HUES64 (cell line): Measurements from ENCODE around the gene FOXP3. TPM values are rescaled to one million over a fixed set of nuclear protein-coding genes. Genes with fewer than 3 reads are reported as not detected.
A peak's percentile ranks its signal among the peaks of the same experiment; 100 is the strongest.
"Not testable (repeated sequence)": the region's sequence is repeated elsewhere in the genome, so short reads cannot be mapped to it uniquely, and the experiment has no call there.

Source experiments
- H3K27ac ChIP-seq: 2 replicates; pipeline ENCODE4 v1.7.0; 2013; ENCODE audit warnings: low read depth, low read length, inconsistent platforms
- H3K27me3 ChIP-seq: 2 replicates; pipeline ENCODE4 v1.6.1; 2013; ENCODE audit warnings: mild to moderate bottlenecking, low read length; ENCODE audit not compliant: insufficient read depth
- H3K36me3 ChIP-seq: 2 replicates; pipeline ENCODE4 v1.6.1; 2013; ENCODE audit warnings: mild to moderate bottlenecking, low read length; ENCODE audit not compliant: insufficient read depth
- H3K4me1 ChIP-seq: 2 replicates; pipeline ENCODE4 v1.6.1; 2013; ENCODE audit warnings: mild to moderate bottlenecking, low read length, moderate library complexity; ENCODE audit not compliant: insufficient read depth
- H3K4me3 ChIP-seq: 2 replicates; pipeline ENCODE4 v1.5.1; 2013; ENCODE audit warnings: mild to moderate bottlenecking, low read length, moderate library complexity
- H3K9ac ChIP-seq: 2 replicates; pipeline ENCODE4 v1.6.1; 2013; ENCODE audit warnings: mild to moderate bottlenecking, low read depth, low read length
- H3K9me3 ChIP-seq: 2 replicates; pipeline ENCODE4 v1.6.1; 2013; ENCODE audit warnings: low read depth, low read length; ENCODE audit not compliant: insufficient read depth
- WGBS: fragments of 150-250, 120-280 bp; methylation state at CpG from one replicate; pipeline ENCODE4 v1.1.7; 2013; ENCODE audit warnings: missing lambda C conversion rate; 5-methylcytosine and 5-hydroxymethylcytosine counted together
- polyA plus RNA-seq, 2 experiments: library from polyadenylated mRNA; stranded (reverse); fragments of 50-300 nt; gene quantifications; one replicate each; pipeline ENCODE4 v1.2.3, GENCODE V29; 2013

The FOXP3 gene
- polyA plus RNA-seq (2013, experiment 1 of 2) = 0.30 TPM
- polyA plus RNA-seq (2013, experiment 2 of 2) = 0.25 TPM

GRCh38 chrX:49264460-49264859 is at the start of gene FOXP3:
TSS of gene FOXP3 (minus strand) at chrX:49264710. CDS start at chrX:49258505, 6,205 bp downstream.
- H3K4me3 ChIP-seq = no peak within 1 kb of the TSS

GRCh38 chrX:49312176-49312575 is 47.7 kb upstream of the FOXP3 start:
- Histone ChIP-seq H3K9me3 (no peaks in the 10 kb centered on the region), H3K27me3 (no peaks in the 10 kb centered on the region; the same call in 1 of the 2 replicates), H3K27ac (no peak overlapping the region), H3K36me3 (no peaks in the 10 kb centered on the region), H3K9ac (no peak overlapping the region), H3K4me3 (no peak overlapping the region), H3K4me1 (peaks cover 21% of the 10 kb centered on the region)
- 89% methylated on average over 2 of the region's 2 CpGs for WGBS

More at GRCh38 chrX:49264460-49264859, at the start of gene FOXP3:
- H3K27me3 ChIP-seq = no peaks in the 10 kb centered on the region
- no peak within 1 kb of the TSS for H3K27ac ChIP-seq
- no peak within 1 kb of the TSS for H3K9ac ChIP-seq
- H3K4me1 ChIP-seq = no peaks in the 10 kb centered on the region
- H3K36me3 ChIP-seq = no peaks in the 10 kb centered on the region
- WGBS = 93% methylated on average over 8 of the region's 11 CpGs
- no peaks in the 10 kb centered on the region for H3K9me3 ChIP-seq

GRCh38 chrX:49310371-49310770 is 45.9 kb upstream of the FOXP3 start:
- peak overlapping the region; percentile 43; the same call in 1 of the 2 replicates for H3K4me3 ChIP-seq
- peak overlapping the region; percentile 55 for H3K9ac ChIP-seq
- H3K36me3 ChIP-seq = no peaks in the 10 kb centered on the region
- peak overlapping the region; percentile 84; the same call in 1 of the 2 replicates for H3K27ac ChIP-seq
- H3K9me3 ChIP-seq = no peaks in the 10 kb centered on the region
- no peaks in the 10 kb centered on the region; the same call in 1 of the 2 replicates for H3K27me3 ChIP-seq
- 27% methylated on average over 15 of the region's 18 CpGs for WGBS
- peaks cover 21% of the 10 kb centered on the region for H3K4me1 ChIP-seq

GRCh38 chrX:49309401-49309981 is 45.0 kb upstream of the FOXP3 start:
- Histone ChIP-seq H3K27ac (peak overlapping the region; percentile 93), H3K36me3 (no peaks in the 10 kb centered on the region), H3K4me3 (peak overlapping the region; percentile 43), H3K27me3 (no peaks in the 10 kb centered on the region; the same call in 1 of the 2 replicates), H3K9ac (peak overlapping the region; percentile 69), H3K4me1 (peaks cover 21% of the 10 kb centered on the region), H3K9me3 (no peaks in the 10 kb centered on the region)
- WGBS = 11% methylated on average over 6 of the region's 8 CpGs

- Histone ChIP-seq H3K4me3 (peak overlapping the region; percentile 43), H3K9ac (peak overlapping the region; percentile 69), H3K36me3 (no peaks in the 10 kb centered on the region), H3K27me3 (no peaks in the 10 kb centered on the region; the same call in 1 of the 2 replicates), H3K4me1 (peaks cover 21% of the 10 kb centered on the region), H3K9me3 (no peaks in the 10 kb centered on the region), H3K27ac (peak overlapping the region; percentile 93)
- WGBS = 82% methylated on average over 15 of the region's 15 CpGs
Observed at GRCh38 chrX:49308604-49309269, 44.2 kb upstream of the FOXP3 start.

GRCh38 chrX:49307775-49308174 is 43.3 kb upstream of the FOXP3 start:
- not testable (repeated sequence) for H3K36me3 ChIP-seq, H3K9me3 ChIP-seq, H3K27me3 ChIP-seq, H3K27ac ChIP-seq, H3K9ac ChIP-seq, H3K4me3 ChIP-seq
- H3K4me1 ChIP-seq = peaks cover 21% of the 10 kb centered on the region
- WGBS = 96% methylated on average over 2 of the region's 2 CpGs

GRCh38 chrX:49303346-49303745 is 38.8 kb upstream of the FOXP3 start, which contains the start of gene GAGE10:
TSS of gene GAGE10 (plus strand) at chrX:49303646. CDS start at chrX:49304860, 1,214 bp downstream.
- H3K27me3 ChIP-seq = no peaks in the 10 kb centered on the region
- no peaks in the 10 kb centered on the region for H3K9me3 ChIP-seq
- H3K4me1 ChIP-seq = no peaks in the 10 kb centered on the region
- H3K27ac ChIP-seq = no peak within 1 kb of the TSS
- no peaks in the 10 kb centered on the region for H3K36me3 ChIP-seq
- 93% methylated on average over 14 of the region's 15 CpGs for WGBS
- H3K4me3 ChIP-seq = no peak within 1 kb of the TSS
- no peak within 1 kb of the TSS for H3K9ac ChIP-seq

GRCh38 chrX:49300703-49301102 is 36.2 kb upstream of the FOXP3 start:
- no peak overlapping the region for H3K27ac ChIP-seq
- H3K27me3 ChIP-seq = no peaks in the 10 kb centered on the region
- no peak overlapping the region for H3K9ac ChIP-seq
- H3K9me3 ChIP-seq = no peaks in the 10 kb centered on the region
- no peaks in the 10 kb centered on the region for H3K4me1 ChIP-seq
- WGBS = no CpG with 5 or more reads among the region's 1 CpG
- no peaks in the 10 kb centered on the region for H3K36me3 ChIP-seq
- H3K4me3 ChIP-seq = no peak overlapping the region

GRCh38 chrX:49299293-49299692 is 34.8 kb upstream of the FOXP3 start:
- not testable (repeated sequence) for H3K36me3 ChIP-seq, H3K27me3 ChIP-seq, H3K4me3 ChIP-seq, H3K4me1 ChIP-seq, H3K9me3 ChIP-seq, H3K9ac ChIP-seq, H3K27ac ChIP-seq
- 91% methylated on average over 5 of the region's 5 CpGs for WGBS

GRCh38 chrX:49292400-49293362 is 28.2 kb upstream of the FOXP3 start:
- Histone ChIP-seq H3K27ac (no peak overlapping the region), H3K27me3 (no peaks in the 10 kb centered on the region), H3K36me3 (no peaks in the 10 kb centered on the region), H3K4me3 (no peak overlapping the region), H3K9ac (no peak overlapping the region), H3K4me1 (no peaks in the 10 kb centered on the region), H3K9me3 (no peaks in the 10 kb centered on the region)
- WGBS = 91% methylated on average over 14 of the region's 17 CpGs
